ENCODE results near the gene KIAA0232. TPM values are rescaled to one million over a fixed set of nuclear protein-coding genes. Genes with fewer than 3 reads are reported as not detected.

The KIAA0232 gene
- 10 to 100 TPM; 12.8 to 13.3 TPM for total RNA-seq

DNA sequence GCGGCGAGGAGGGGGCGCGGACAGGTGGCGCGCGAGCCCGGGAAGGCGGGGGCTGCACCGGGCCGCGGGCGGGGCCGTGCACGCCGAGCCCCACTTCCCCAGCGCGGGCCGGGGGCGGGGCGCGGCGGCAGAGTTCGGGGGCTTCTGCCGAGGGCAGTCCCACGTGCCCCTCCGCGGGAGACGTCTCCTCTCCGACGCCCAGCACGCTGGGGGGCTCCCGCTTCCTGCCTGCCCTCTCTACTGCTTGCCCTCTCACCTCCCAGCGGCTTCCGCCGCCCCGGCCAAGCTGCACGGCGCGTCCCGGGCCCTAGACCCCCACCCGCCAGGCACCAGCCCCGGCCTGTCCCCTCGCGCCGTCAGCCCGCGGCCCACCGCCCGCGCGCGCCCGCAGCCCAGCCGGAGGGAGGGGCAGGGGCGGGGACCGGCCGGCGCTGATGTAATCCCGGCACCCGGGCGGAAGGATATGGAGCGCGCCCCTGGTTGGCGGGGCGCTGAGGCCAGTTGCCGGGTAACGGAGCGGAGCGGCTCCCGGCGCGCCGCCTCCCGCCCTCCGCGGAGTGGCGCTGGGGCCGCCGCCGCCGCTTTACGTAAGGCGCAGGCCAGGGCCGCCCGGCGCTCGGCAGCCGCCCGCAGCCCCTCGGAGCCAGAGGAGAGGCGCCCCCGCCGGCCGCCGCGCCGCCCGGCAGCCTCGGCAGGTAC is at the start of gene KIAA0232:
TSS of gene KIAA0232 (plus strand) at position 581 of the 699 bp plus-strand sequence. CDS start 41,727 bp downstream, outside the sequence.
- H3K9me3 Mint-ChIP-seq, result no peaks in the 10 kb centered on the region
- H3K36me3 Mint-ChIP-seq (ENCODE audit: low read depth), result peaks cover 2% of the 10 kb centered on the region

GRCh38 chr4:6733358-6734164 is 49.0 kb upstream of the KIAA0232 start:
- intact Hi-C loops (cut with micrococcal nuclease), result no loop called here
- no peak for DNase-seq
- no peaks in the 10 kb centered on the region for H3K27me3 Mint-ChIP-seq
- ATAC-seq, result no peak
- ChIA-PET CTCF (interaction anchor here (1.3 kb wide), 1 partner anchor 140 kb away, joined by 10 read pairs; no protein-coding TSS in a partner anchor), POLR2A (no interaction called here)
- no peak overlapping the region for H3K27ac Mint-ChIP-seq
- H3K4me1 Mint-ChIP-seq (ENCODE audit: low read depth), result no peaks in the 10 kb centered on the region
- H3K36me3 Mint-ChIP-seq (ENCODE audit: low read depth), result no peaks in the 10 kb centered on the region
- no peak overlapping the region for H3K4me3 Mint-ChIP-seq
- TF ChIP-seq CTCF (IDR thresholded peaks at IDR 0.05), result no peak
- no peaks in the 10 kb centered on the region for H3K9me3 Mint-ChIP-seq

More for the DNA sequence above, at the start of gene KIAA0232:
- Mint-ChIP-seq H3K27me3 (no peaks in the 10 kb centered on the region), H3K4me1 (ENCODE audit: low read depth) (peaks cover 68% of the 10 kb centered on the region), H3K4me3 (peak within 1 kb of the TSS; percentile 84), H3K27ac (peak within 1 kb of the TSS; percentile 76)
- POLR2A ChIA-PET, result interaction anchor here (0.5 to 5.5 kb wide), 7 partner anchors 14 to 141 kb away, joined by 3 to 28 read pairs (median 8); partner anchors contain the start of genes BLOC1S4, MRFAP1 and TBC1D14
- peak; percentile 88 for DNase-seq
- CTCF ChIA-PET, result interaction anchor here (1.0 to 3.3 kb wide), 8 partner anchors 13 to 287 kb away, joined by 3 to 19 read pairs (median 4); no protein-coding TSS in a partner anchor
- intact Hi-C loops (cut with micrococcal nuclease), result loop anchor here (5.0 kb wide), 1 partner anchor 90 kb away; no protein-coding TSS in a partner anchor
- peak; percentile 80 for ATAC-seq
- no peak for TF ChIP-seq CTCF (IDR thresholded peaks at IDR 0.05)

DNA sequence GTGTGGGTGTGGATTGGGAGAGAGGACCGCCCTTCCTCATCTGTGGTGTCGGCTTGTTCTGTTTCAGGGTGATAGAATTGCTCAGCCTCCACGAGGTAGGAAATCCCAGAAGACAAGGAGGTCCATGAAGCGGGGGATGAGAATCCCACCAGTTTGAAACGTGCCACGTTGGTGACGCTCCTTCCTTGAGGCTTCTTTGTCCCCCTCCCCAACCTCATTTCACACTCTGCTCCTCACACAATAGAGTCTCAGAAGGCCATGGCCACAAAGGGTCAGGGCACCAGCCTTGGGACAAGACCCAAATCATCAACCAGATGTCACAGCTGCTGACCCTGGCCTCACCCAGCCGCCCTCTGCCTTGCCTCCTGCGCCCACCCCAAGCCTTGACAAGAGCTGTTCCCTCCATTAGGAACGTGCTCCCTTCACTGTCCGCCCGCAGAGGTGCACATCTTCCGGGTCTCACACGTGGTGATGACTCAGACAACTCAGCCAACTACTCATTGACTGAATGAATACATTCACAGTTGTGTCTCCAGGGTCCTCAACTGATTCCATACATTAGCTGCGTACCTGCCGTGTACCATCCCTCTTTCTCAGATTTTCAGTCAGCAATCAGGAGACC is 48.3 kb upstream of the KIAA0232 start:
- intact Hi-C loops (cut with micrococcal nuclease), result no loop called here
- ChIA-PET POLR2A (interaction anchor here (0.9 kb wide), 1 partner anchor 140 kb away, joined by 3 read pairs; no protein-coding TSS in a partner anchor), CTCF (interaction anchor here (1.3 kb wide), 1 partner anchor 139 kb away, joined by 10 read pairs; no protein-coding TSS in a partner anchor)
- TF ChIP-seq CTCF (IDR thresholded peaks at IDR 0.05), result no peak
- H3K27ac Mint-ChIP-seq, result no peak overlapping the region
- ATAC-seq (no peak), DNase-seq (no peak)
- no peaks in the 10 kb centered on the region for H3K27me3 Mint-ChIP-seq
- H3K9me3 Mint-ChIP-seq, result no peaks in the 10 kb centered on the region
- no peaks in the 10 kb centered on the region for H3K36me3 Mint-ChIP-seq (ENCODE audit: low read depth)
- H3K4me3 Mint-ChIP-seq, result no peak overlapping the region
- no peaks in the 10 kb centered on the region for H3K4me1 Mint-ChIP-seq (ENCODE audit: low read depth)

DNA sequence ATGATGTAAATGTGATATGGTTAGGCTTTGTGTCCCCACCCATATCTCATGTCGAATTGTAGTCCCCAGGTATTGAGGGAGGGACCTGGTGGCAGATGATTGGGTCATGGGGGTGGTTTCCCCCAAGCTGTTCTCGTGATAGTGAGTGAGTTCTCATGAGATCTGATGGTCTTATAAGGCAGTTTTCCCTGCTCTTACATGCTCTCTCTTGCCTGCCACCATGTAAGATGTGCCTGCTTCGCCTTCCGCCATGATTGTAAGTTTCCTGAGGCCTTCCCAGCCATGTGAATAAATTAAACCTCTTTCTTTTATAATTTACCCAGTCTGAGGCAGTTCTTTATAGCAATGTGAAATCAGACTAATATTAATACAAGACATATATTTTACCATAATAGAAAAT is 42.6 kb upstream of the KIAA0232 start:
- Mint-ChIP-seq H3K36me3 (ENCODE audit: low read depth) (no peaks in the 10 kb centered on the region), H3K4me3 (no peak overlapping the region), H3K27me3 (peaks cover 2% of the 10 kb centered on the region), H3K4me1 (ENCODE audit: low read depth) (peaks cover 4% of the 10 kb centered on the region), H3K27ac (no peak overlapping the region), H3K9me3 (no peaks in the 10 kb centered on the region)
- CTCF ChIA-PET, result no interaction called here
- intact Hi-C loops (cut with micrococcal nuclease), result no loop called here
- TF ChIP-seq CTCF (IDR thresholded peaks at IDR 0.05), result no peak
- POLR2A ChIA-PET, result no interaction called here
- ATAC-seq (no peak), DNase-seq (no peak)

Measured in activated CD8-positive, alpha-beta T cell treated with anti-CD3 and anti-CD28 coated beads for 36 hours (primary cell).